ENCODE measurements around the gene ZC3H13.

Gene ZC3H13

GRCh38 chr13:46058268-46058667 is 5.7 kb upstream of the ZC3H13 start:
- no peak for DNase-seq

- no peak for DNase-seq
Observed at GRCh38 chr13:46057256-46058015, 4.9 kb upstream of the ZC3H13 start.

- no peak for DNase-seq
Observed at GRCh38 chr13:46053162-46054012, 841 bp upstream of the ZC3H13 start.

GRCh38 chr13:46051968-46052318 is 603 bp downstream of the ZC3H13 start:
- DNase-seq: no peak

GRCh38 chr13:46050771-46051170 is 1.8 kb downstream of the ZC3H13 start:
- DNase-seq: no peak

GRCh38 chr13:46045424-46045823 is 7.1 kb downstream of the ZC3H13 start:
- DNase-seq: no peak

GRCh38 chr13:46043647-46044046 is 8.9 kb downstream of the ZC3H13 start:
- DNase-seq: no peak

GRCh38 chr13:46041419-46041839 is 11.1 kb downstream of the ZC3H13 start:
- DNase-seq: no peak

GRCh38 chr13:46040763-46041162 is 11.8 kb downstream of the ZC3H13 start:
- no peak for DNase-seq

GRCh38 chr13:46039411-46040182 is 12.9 kb downstream of the ZC3H13 start:
- no peak for DNase-seq

GRCh38 chr13:46038296-46038695 is 14.2 kb downstream of the ZC3H13 start:
- DNase-seq: no peak

- DNase-seq: no peak
Observed at GRCh38 chr13:46035066-46035465, 17.5 kb downstream of the ZC3H13 start.

- no peak for DNase-seq
Observed at GRCh38 chr13:46032341-46032740, 20.2 kb downstream of the ZC3H13 start.

GRCh38 chr13:46031581-46032263 is 20.8 kb downstream of the ZC3H13 start:
- DNase-seq: no peak

- no peak for DNase-seq
Observed at GRCh38 chr13:46025157-46025556, 27.4 kb downstream of the ZC3H13 start.

- DNase-seq: no peak
Observed at GRCh38 chr13:46022481-46022880, 30.1 kb downstream of the ZC3H13 start.

GRCh38 chr13:46016216-46016615 is 36.3 kb downstream of the ZC3H13 start:
- DNase-seq: no peak

- DNase-seq: no peak
Observed at GRCh38 chr13:46015366-46015765, 37.2 kb downstream of the ZC3H13 start.

GRCh38 chr13:46012404-46012803 is 40.1 kb downstream of the ZC3H13 start:
- DNase-seq: no peak

- DNase-seq: no peak
Observed at GRCh38 chr13:46010148-46010547, 42.4 kb downstream of the ZC3H13 start.

- DNase-seq: no peak
Observed at GRCh38 chr13:46008631-46009030, 43.9 kb downstream of the ZC3H13 start.

GRCh38 chr13:46006688-46007452 is 45.7 kb downstream of the ZC3H13 start:
- DNase-seq: no peak
